ENCODE measurements around the gene PPM1H.

Gene PPM1H

DNA sequence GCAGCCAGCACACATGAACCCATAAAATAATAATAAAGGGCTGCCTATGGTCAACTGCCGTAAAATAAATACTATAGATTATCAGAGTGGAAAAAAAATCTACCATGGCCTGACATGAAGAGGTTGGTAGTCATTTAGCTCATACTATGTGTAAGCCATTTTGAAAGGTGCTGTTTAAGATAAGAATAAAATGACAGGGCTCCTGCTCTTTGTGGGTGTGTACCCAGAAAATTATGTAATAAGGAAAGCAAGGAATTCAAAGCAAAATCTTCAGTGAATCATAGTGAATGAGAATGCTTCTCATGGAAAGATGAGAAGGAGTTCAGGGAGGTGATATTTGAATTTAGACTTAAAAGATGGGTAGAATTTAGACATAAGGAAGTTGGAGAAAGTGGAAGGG, 42.9 kb upstream of the PPM1H start:
- Histone ChIP-seq H3K9ac (ENCODE audit: low read depth, low read length, poor library complexity, severe bottlenecking) (no peak overlapping the region), H3K4me1 (ENCODE audit: insufficient read depth, low read length, poor library complexity, severe bottlenecking) (peaks cover 4% of the 10 kb centered on the region), H3K27me3 (ENCODE audit: insufficient read depth, low read length, poor library complexity, severe bottlenecking) (no peaks in the 10 kb centered on the region), H3K9me2 (replicated peaks; ENCODE audit: low read depth, low read length) (no peaks in the 10 kb centered on the region), H3K4me3 (ENCODE audit: low read length, poor library complexity, severe bottlenecking) (no peak overlapping the region), H4K20me1 (ENCODE audit: insufficient read depth, low read length, poor library complexity, severe bottlenecking) (no peaks in the 10 kb centered on the region), H3K9me3 (ENCODE audit: insufficient read depth, low read depth, low read length) (no peaks in the 10 kb centered on the region), H3K4me2 (ENCODE audit: low read depth, low read length, poor library complexity, severe bottlenecking) (no peak overlapping the region), H2AFZ (ENCODE audit: low read length) (no peak overlapping the region), H3F3A (ENCODE audit: low read depth) (no peaks in the 10 kb centered on the region), H3K79me2 (ENCODE audit: insufficient read depth, low read length) (no peaks in the 10 kb centered on the region), H3K36me3 (ENCODE audit: insufficient read depth, low read length) (no peaks in the 10 kb centered on the region)
- no peak for TF ChIP-seq EZH2phosphoT487 (IDR thresholded peaks at IDR 0.05; ENCODE audit: borderline replicate concordance)
- TF ChIP-seq CTCF (conservative IDR thresholded peaks at IDR 0.05; ENCODE audit: low read length), result no peak

DNA sequence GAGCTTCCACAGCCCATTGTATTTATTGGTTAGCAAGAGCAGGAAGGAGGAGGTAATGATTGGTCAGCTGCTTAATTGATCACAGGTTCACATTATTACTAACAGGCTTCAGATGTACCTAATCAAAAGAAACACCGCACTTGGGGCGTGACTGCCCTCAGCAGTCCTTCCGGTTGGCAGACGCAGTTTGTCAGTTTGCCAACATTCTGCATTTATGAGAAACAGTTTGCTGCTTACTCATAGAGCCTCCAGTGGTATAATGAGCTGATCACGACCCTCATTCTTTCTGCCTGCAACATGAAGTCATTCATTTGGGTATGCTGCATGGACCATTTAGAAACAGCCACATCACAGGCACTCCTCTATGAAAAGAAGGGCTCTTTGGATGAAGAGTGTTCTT, 42.5 kb upstream of the PPM1H start:
- Histone ChIP-seq H3K27me3 (ENCODE audit: insufficient read depth, low read length, poor library complexity, severe bottlenecking) (no peaks in the 10 kb centered on the region), H3K36me3 (ENCODE audit: insufficient read depth, low read length) (no peaks in the 10 kb centered on the region), H3K9me2 (replicated peaks; ENCODE audit: low read depth, low read length) (no peaks in the 10 kb centered on the region), H3F3A (ENCODE audit: low read depth) (no peaks in the 10 kb centered on the region), H2AFZ (ENCODE audit: low read length) (no peak overlapping the region), H3K9ac (ENCODE audit: low read depth, low read length, poor library complexity, severe bottlenecking) (no peak overlapping the region), H4K20me1 (ENCODE audit: insufficient read depth, low read length, poor library complexity, severe bottlenecking) (no peaks in the 10 kb centered on the region), H3K9me3 (ENCODE audit: insufficient read depth, low read depth, low read length) (no peaks in the 10 kb centered on the region), H3K4me1 (ENCODE audit: insufficient read depth, low read length, poor library complexity, severe bottlenecking) (peaks cover 4% of the 10 kb centered on the region), H3K79me2 (ENCODE audit: insufficient read depth, low read length) (no peaks in the 10 kb centered on the region), H3K4me2 (ENCODE audit: low read depth, low read length, poor library complexity, severe bottlenecking) (no peak overlapping the region), H3K4me3 (ENCODE audit: low read length, poor library complexity, severe bottlenecking) (no peak overlapping the region)
- no peak for TF ChIP-seq CTCF (conservative IDR thresholded peaks at IDR 0.05; ENCODE audit: low read length)
- TF ChIP-seq EZH2phosphoT487 (IDR thresholded peaks at IDR 0.05; ENCODE audit: borderline replicate concordance), result no peak

GRCh38 chr12:62976110-62976662, 41.2 kb upstream of the PPM1H start:
- Histone ChIP-seq H3K9me3 (ENCODE audit: insufficient read depth, low read depth, low read length) (no peaks in the 10 kb centered on the region), H3F3A (ENCODE audit: low read depth) (no peaks in the 10 kb centered on the region), H3K9me2 (replicated peaks; ENCODE audit: low read depth, low read length) (no peaks in the 10 kb centered on the region), H4K20me1 (ENCODE audit: insufficient read depth, low read length, poor library complexity, severe bottlenecking) (no peaks in the 10 kb centered on the region), H2AFZ (ENCODE audit: low read length) (no peak overlapping the region), H3K4me1 (ENCODE audit: insufficient read depth, low read length, poor library complexity, severe bottlenecking) (peaks cover 4% of the 10 kb centered on the region), H3K9ac (ENCODE audit: low read depth, low read length, poor library complexity, severe bottlenecking) (no peak overlapping the region), H3K4me3 (ENCODE audit: low read length, poor library complexity, severe bottlenecking) (no peak overlapping the region), H3K4me2 (ENCODE audit: low read depth, low read length, poor library complexity, severe bottlenecking) (no peak overlapping the region), H3K79me2 (ENCODE audit: insufficient read depth, low read length) (no peaks in the 10 kb centered on the region), H3K36me3 (ENCODE audit: insufficient read depth, low read length) (no peaks in the 10 kb centered on the region), H3K27me3 (ENCODE audit: insufficient read depth, low read length, poor library complexity, severe bottlenecking) (no peaks in the 10 kb centered on the region)
- TF ChIP-seq EZH2phosphoT487 (IDR thresholded peaks at IDR 0.05; ENCODE audit: borderline replicate concordance) (no peak), CTCF (conservative IDR thresholded peaks at IDR 0.05; ENCODE audit: low read length) (no peak)

All from Loucy (cell line).